SK-N-MC (cell line): ENCODE data around the gene LRRC4C.

Source experiments
- EZH2 ChIP-seq: fragments of 200-600 bp; sonication (generic); IDR thresholded peaks from one replicate; pipeline ENCODE4 v1.6.1; 2017; ENCODE audit warnings: antibody characterized with exemption
- POLR2AphosphoS5 ChIP-seq: IDR thresholded peaks from 2 replicates; pipeline ENCODE4 v1.6.1; 2012; ENCODE audit warnings: mild to moderate bottlenecking, low read depth, low read length, borderline replicate concordance

GRCh38 chr11:40204228-40204627, 1255.2 kb downstream of the LRRC4C start:
- no peak for TF ChIP-seq POLR2AphosphoS5
- TF ChIP-seq EZH2: no peak
